ENCODE measurements around the gene PAQR4. TPM values are rescaled to one million over a fixed set of nuclear protein-coding genes. Genes with fewer than 3 reads are reported as not detected.

PAQR4 gene
- total and polyA plus RNA-seq, 12 donors = 3.7 to 17.9 (median 7.1) TPM

DNA sequence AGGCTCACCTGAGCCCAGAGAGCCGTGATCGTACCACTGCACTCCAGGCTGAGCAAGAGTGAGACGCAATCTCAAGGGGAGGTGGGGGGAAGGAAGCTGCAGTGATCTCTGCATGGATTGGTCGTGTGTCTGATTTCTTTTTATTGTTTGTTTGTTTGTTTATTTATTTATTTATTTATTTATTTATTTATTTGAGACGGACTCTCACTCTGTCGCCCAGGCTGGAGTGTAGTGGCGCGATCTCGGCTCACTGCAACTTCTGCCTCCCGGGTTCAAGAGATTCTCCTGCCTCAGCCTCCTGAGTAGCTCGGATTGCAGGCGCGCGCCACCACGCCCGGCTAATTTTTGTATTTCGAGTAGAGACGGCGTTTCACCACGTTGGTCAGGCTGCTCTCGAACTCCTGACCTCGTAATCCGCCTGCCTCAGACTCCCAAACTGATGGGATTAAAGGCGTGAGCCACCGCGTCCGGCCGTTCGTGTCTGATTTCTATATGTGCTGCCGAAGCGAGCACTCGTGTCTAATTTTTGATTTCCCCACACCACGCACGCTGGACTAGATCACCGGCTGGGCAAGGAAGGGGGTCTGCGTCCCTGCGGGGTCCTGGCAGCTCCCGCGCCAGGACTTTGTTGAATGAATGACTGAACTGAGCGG lies 50.6 kb downstream of the PAQR4 start:
- Histone ChIP-seq H3K9me3 (no peaks in the 10 kb centered on the region), H3K4me3 (peak overlapping the region; percentile 47 to 87 (median 74)), H3K36me3 (no peaks in the 10 kb centered on the region), H3K27ac (peak overlapping the region in 5 of 10 donors; percentile 95 to 100 (median 98)), H3K27me3 (peaks cover 11 to 39% (median 20%) of the 10 kb centered on the region in 7 donors), H3K4me1 (peaks cover 23 to 62% (median 53%) of the 10 kb centered on the region in 9 donors)
- TF ChIP-seq, protein P1, sequence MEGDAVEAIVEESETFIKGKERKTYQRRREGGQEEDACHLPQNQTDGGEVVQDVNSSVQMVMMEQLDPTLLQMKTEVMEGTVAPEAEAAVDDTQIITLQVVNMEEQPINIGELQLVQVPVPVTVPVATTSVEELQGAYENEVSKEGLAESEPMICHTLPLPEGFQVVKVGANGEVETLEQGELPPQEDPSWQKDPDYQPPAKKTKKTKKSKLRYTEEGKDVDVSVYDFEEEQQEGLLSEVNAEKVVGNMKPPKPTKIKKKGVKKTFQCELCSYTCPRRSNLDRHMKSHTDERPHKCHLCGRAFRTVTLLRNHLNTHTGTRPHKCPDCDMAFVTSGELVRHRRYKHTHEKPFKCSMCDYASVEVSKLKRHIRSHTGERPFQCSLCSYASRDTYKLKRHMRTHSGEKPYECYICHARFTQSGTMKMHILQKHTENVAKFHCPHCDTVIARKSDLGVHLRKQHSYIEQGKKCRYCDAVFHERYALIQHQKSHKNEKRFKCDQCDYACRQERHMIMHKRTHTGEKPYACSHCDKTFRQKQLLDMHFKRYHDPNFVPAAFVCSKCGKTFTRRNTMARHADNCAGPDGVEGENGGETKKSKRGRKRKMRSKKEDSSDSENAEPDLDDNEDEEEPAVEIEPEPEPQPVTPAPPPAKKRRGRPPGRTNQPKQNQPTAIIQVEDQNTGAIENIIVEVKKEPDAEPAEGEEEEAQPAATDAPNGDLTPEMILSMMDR (IDR thresholded peaks at IDR 0.05) = no peak
- DNase-seq = no peak
- intact Hi-C loops (cut with DNase I) = no loop called here
- ATAC-seq = no peak
- 29 to 33% methylated on average over 40 of the region's 40 CpGs for WGBS, 2 donors

DNA sequence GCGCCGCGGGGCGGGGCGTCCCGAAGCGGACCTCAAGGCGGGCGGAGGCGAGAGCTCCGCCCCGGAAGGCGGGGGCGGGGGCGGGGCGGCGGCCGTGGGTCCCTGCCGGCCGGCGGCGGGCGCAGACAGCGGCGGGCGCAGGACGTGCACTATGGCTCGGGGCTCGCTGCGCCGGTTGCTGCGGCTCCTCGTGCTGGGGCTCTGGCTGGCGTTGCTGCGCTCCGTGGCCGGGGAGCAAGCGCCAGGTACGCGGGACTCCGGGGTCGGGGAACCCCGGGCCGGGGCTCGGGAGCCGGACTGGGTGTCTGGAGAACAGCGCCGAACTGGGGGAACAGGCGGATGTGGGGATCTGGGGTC lies 51.1 kb downstream of the PAQR4 start, which contains the start of gene TNFRSF12A:
Gene TNFRSF12A (plus strand): TSS at position 122 of the 357 bp plus-strand sequence. CDS start 30 bp downstream, at position 152.
- intact Hi-C loops (cut with DNase I) = no loop called here
- peaks cover 11 to 34% (median 20%) of the 10 kb centered on the region in 7 donors for H3K27me3 ChIP-seq
- peak within 1 kb of the TSS; percentile 47 to 87 (median 74) for H3K4me3 ChIP-seq
- H3K4me1 ChIP-seq = peaks cover 23 to 67% (median 55%) of the 10 kb centered on the region in 9 donors
- DNase-seq = peak; percentile 74 to 80
- TF ChIP-seq, protein P1 (IDR thresholded peaks at IDR 0.05) = peak in 2 of 9 donors; percentile 25 to 26
- peak within 1 kb of the TSS; percentile 82 to 100 (median 97) for H3K27ac ChIP-seq
- H3K36me3 ChIP-seq = no peaks in the 10 kb centered on the region
- WGBS, 2 donors = 0 to 1% methylated on average over 41 to 48 of the region's 49 CpGs
- peak in 7 of 8 donors; percentile 9 to 48 (median 28) for ATAC-seq
- H3K9me3 ChIP-seq = no peaks in the 10 kb centered on the region

GRCh38 chr16:3020604-3021448 lies 51.7 kb downstream of the PAQR4 start:
- Histone ChIP-seq H3K36me3 (peaks cover 0 to 5% (median 3%) of the 10 kb centered on the region in 9 donors), H3K4me1 (peaks cover 23 to 69% (median 55%) of the 10 kb centered on the region in 9 donors), H3K27me3 (peaks cover 11 to 31% (median 20%) of the 10 kb centered on the region in 7 donors), H3K4me3 (peak overlapping the region; percentile 47 to 87 (median 74)), H3K27ac (peak overlapping the region; percentile 82 to 100 (median 97)), H3K9me3 (no peaks in the 10 kb centered on the region)
- WGBS, 2 donors = 1% methylated on average over 53 to 57 of the region's 57 CpGs
- DNase-seq (peak; percentile 77 to 85), ATAC-seq (peak; percentile 31 to 56 (median 41))
- TF ChIP-seq, protein P1 (IDR thresholded peaks at IDR 0.05) = no peak
- intact Hi-C loops (cut with DNase I) = no loop called here
